T-helper 17 cell (primary cell): ENCODE data around the gene NEK8. TPM values are rescaled to one million over a fixed set of nuclear protein-coding genes. Genes with fewer than 3 reads are reported as not detected.

Experiments used
- ATAC-seq: fragments of 150-1000 bp; cut with Tn5 transposase; 2 replicates; pipeline ENCODE4 v1.10.0; 2021; ENCODE audit warnings: mild to moderate bottlenecking, moderate library complexity
- DNase-seq, 3 donors: peaks; one replicate each; pipeline versions ENCODE4 v3.0.0 to v3.0.0-alpha.2; 2020 to 2021
- H3K9me3 ChIP-seq: one replicate; pipeline ENCODE4 v1.7.0; 2013; ENCODE audit warnings: low read length, mild to moderate bottlenecking; ENCODE audit not compliant: control insufficient read depth, poor library complexity, severe bottlenecking
- H3K27ac Mint-ChIP-seq: one replicate; pipeline ENCODE4 v1.8.0; 2022; ENCODE audit warnings: mild to moderate bottlenecking, moderate library complexity, mixed read lengths
- H3K27me3 Mint-ChIP-seq: one replicate; pipeline ENCODE4 v1.8.0; 2022; ENCODE audit warnings: mixed read lengths
- H3K36me3 Mint-ChIP-seq: one replicate; pipeline ENCODE4 v1.8.0; 2022; ENCODE audit warnings: low read depth, mixed read lengths
- H3K4me1 Mint-ChIP-seq: one replicate; pipeline ENCODE4 v1.8.0; 2022; ENCODE audit warnings: mild to moderate bottlenecking, mixed read lengths
- H3K4me3 Mint-ChIP-seq: one replicate; pipeline ENCODE4 v1.8.0; 2022; ENCODE audit warnings: mild to moderate bottlenecking, moderate library complexity, mixed read lengths
- total RNA-seq, 4 donors: library from RNA in 2 of 4; stranded (reverse) in 2 of 4; gene quantifications; one replicate each; pipeline ENCODE4 v1.2.3 and lab custom pipeline; 2022 to 2026

Gene NEK8
- total RNA-seq, 2 donors from 2014 or later = 5.8 to 8.8 TPM

DNA sequence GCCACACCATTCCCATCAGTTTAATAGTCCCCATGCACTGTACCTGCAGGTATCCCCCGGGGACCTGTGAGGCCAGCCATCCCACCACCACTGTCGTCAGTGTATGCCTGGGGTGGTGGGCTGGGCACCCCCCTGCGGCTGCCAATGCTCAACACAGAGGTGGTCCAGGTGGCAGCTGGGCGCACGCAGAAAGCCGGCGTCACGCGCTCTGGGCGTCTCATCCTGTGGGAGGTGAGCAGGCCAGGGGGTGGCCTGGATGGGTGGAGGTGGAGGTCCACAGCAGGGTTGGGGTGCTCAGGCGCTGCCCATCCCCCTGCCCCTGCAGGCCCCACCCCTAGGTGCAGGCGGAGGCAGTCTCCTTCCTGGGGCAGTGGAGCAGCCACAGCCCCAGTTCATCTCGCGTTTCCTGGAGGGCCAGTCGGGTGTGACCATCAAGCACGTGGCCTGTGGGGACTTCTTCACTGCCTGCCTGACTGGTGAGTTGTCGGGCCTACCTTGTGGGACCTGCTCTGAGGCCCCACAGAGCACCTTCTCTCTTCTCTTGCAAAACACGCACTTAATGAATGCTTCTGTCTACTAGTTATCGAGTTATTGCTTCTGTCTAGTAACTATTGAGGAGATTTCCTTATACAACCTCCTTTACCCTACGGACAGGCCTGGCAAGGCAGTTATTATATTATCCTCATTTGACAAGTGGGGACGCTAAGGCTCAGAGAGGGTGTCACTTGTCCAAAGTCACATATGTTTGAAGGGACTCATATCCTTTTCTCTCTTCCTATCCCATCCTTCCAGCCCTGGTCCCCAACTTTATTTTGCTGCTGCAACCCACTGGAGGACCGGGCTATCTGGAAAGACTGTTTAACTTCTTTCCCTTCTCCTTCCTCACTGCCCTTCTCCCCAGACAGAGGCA is 9.4 kb downstream of the NEK8 start:
- Mint-ChIP-seq H3K36me3 (peaks cover 2% of the 10 kb centered on the region), H3K4me1 (peaks cover 16% of the 10 kb centered on the region), H3K4me3 (no peak overlapping the region), H3K27ac (peak overlapping the region; percentile 95), H3K27me3 (no peaks in the 10 kb centered on the region)
- no peaks in the 10 kb centered on the region for H3K9me3 ChIP-seq
- DNase-seq = no peak
- peak; percentile 22 for ATAC-seq

DNA sequence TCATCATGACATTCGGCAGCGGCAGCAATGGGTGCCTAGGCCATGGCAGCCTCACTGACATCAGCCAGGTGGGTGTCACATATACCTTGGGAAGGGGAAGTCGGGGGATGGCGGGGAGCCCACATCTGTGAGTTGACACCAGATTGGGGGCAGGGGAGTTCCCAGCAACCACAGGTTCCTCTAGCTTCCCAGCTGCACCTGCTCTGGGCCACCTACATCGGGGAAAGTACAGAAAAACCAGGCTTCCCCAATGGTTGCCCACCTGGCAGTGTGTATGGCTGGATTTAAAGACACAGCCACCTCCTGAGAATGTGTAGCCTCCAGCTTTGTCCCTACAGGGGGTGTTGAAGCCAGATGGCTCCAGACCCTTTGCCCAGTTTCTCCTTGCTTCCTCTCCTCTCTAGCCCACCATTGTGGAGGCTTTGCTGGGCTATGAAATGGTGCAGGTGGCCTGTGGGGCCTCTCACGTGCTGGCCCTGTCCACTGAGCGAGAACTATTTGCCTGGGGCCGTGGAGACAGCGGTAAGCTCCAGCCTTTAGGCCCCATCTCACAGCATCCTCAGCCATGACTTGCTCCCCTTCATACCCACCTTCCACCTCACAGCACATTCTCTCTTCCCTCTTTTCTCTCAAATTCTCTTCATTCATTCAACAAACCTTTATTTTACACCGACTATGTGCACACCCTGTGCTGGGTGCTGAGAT is 10.2 kb downstream of the NEK8 start:
- ATAC-seq (peak; percentile 93), DNase-seq (peak in 2 of 3 donors; percentile 56 to 61)
- no peaks in the 10 kb centered on the region for H3K9me3 ChIP-seq
- H3K4me1 Mint-ChIP-seq = peaks cover 16% of the 10 kb centered on the region
- H3K27ac Mint-ChIP-seq = peak overlapping the region; percentile 95
- peaks cover 2% of the 10 kb centered on the region for H3K36me3 Mint-ChIP-seq
- no peak overlapping the region for H3K4me3 Mint-ChIP-seq
- no peaks in the 10 kb centered on the region for H3K27me3 Mint-ChIP-seq

DNA sequence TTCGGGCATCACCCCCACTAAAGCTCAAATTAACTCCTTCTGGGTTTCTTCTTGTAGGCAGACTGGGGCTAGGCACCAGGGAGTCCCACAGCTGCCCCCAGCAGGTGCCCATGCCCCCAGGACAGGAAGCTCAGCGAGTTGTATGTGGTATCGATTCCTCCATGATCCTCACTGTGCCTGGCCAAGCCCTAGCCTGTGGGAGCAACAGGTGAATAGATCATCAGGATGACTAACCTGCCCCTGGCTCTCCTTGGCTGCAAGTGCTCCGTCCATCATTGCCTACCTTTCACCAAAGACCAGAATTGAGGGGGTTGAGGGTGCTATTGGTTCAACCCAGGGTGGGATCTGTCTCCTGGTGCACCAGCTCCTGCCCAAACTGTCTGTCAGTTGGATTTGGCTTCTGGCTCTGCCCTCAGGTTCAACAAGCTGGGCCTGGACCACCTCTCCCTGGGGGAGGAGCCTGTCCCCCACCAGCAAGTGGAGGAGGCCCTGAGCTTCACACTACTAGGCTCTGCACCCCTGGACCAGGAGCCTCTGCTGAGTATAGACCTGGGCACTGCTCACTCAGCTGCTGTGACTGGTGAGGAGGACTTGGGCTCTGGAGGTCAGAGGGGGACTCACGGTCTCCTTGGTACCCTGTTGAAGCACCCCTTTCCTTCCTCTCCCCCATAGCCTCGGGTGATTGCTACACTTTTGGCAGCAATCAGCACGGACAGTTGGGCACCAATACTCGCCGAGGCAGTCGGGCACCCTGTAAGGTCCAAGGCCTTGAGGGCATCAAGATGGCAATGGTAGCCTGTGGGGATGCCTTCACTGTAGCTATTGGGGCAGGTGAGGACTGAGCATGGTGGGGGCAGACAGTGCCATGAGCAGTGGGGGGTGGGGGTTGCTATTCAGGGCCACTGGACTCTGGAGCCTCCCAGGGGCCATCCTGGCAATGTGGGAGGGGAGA is 12.1 kb downstream of the NEK8 start:
- ATAC-seq (no peak), DNase-seq (no peak)
- H3K36me3 Mint-ChIP-seq = peaks cover 2% of the 10 kb centered on the region
- no peaks in the 10 kb centered on the region for H3K9me3 ChIP-seq
- H3K4me3 Mint-ChIP-seq = no peak overlapping the region
- no peaks in the 10 kb centered on the region for H3K27me3 Mint-ChIP-seq
- peaks cover 24% of the 10 kb centered on the region for H3K4me1 Mint-ChIP-seq
- no peak overlapping the region for H3K27ac Mint-ChIP-seq

DNA sequence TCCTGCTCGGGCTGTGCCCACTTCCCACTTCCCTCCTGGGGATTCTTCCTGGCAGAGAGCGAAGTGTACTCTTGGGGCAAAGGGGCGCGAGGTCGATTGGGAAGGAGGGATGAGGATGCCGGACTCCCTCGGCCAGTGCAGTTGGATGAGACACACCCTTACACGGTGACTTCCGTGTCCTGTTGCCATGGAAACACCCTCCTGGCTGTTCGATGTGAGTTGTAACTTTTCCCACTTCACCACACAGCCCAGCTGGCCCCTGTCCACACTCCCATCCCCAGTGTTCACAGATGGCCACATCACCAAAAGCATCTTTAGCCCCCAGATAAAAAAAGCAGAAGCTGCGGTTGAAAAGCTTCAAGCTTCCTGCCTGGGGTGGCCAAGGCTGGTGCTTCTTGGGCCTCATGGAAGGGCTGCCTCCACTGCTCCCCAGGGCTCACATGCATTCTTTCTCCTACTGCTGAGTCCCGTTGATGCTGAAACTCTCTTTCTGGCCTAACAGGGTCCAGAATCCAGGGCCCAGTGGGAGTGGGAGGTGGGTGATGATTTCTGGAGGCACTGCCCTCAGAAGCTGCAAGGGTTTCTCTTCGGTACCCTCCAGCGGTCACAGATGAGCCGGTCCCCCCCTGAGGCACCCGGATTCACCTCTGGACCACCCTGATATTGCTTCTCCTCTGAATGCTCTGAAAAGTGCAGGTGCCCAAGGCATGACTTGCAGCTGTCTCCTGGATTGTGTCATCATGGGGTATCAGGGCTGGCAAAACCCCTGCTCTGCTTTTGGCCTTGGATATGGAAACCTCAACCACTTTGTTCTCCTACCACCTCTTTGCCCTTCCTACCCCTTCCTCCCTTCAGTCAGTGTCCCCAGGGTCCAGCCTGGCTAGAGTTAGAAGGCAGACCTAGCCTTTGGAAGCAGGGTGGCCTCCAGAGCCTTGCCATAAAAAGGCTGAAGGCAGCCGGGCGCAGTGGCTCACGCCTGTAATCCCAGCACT is 13.1 kb downstream of the NEK8 start:
- DNase-seq (no peak), ATAC-seq (no peak)
- Mint-ChIP-seq H3K4me1 (peaks cover 24% of the 10 kb centered on the region), H3K27ac (peak overlapping the region; percentile 61), H3K4me3 (peak overlapping the region; percentile 5), H3K27me3 (no peaks in the 10 kb centered on the region), H3K36me3 (peaks cover 2% of the 10 kb centered on the region)
- H3K9me3 ChIP-seq = no peaks in the 10 kb centered on the region

DNA sequence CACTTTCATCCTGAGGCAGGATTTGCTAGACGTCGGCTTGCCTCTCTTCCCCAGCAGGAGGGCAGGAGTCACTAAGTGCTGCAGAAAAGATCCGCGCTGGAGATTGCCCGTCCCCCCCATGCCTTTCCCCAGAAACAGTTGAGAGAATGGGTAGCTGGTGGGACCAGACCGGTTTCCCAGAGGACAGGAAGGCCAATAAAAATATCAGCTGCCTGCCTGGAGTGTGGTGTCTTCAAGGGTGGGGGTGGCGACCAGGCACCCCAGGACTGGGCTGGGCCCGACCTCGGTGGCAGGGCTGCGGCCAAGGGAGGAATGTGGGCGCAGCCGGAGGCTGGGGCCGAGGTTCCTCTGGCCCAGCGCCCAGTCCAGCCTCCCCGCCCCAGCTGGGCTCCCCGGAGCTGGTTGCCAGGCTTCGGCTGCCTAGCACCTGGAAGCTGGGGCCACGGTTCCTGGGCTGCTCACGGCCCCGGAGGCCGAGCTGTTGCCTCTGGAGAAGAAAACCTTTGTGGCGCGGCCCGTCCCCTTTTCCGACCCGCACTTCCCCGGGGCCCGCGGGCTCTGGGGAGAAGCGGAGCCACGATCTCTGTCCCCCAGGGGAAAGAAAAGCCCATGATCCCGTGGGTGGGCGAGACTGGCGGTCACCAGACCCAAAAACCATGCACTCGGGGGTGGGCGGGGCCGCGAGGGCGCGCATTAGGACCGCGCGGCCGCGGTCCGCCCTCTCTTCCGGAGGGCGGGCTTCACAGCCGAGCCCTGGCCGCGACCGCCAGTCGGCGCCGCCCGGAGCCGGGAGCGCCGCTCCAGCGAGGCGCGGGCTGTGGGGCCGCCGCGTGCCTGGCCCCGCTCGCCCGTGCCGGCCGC is 14.9 kb downstream of the NEK8 start, which contains the start of gene TRAF4:
TRAF4 (plus strand) TSS at position 769 of the 861 bp plus-strand sequence. CDS start 102 bp downstream, outside the sequence.
- no peaks in the 10 kb centered on the region for H3K9me3 ChIP-seq
- DNase-seq = peak; percentile 60 to 80 (median 73)
- peaks cover 20% of the 10 kb centered on the region for H3K4me1 Mint-ChIP-seq
- H3K27ac Mint-ChIP-seq = peak within 1 kb of the TSS; percentile 86
- H3K4me3 Mint-ChIP-seq = peak within 1 kb of the TSS; percentile 89
- ATAC-seq = peak; percentile 88
- H3K36me3 Mint-ChIP-seq = peaks cover under 1% of the 10 kb centered on the region
- no peaks in the 10 kb centered on the region for H3K27me3 Mint-ChIP-seq

DNA sequence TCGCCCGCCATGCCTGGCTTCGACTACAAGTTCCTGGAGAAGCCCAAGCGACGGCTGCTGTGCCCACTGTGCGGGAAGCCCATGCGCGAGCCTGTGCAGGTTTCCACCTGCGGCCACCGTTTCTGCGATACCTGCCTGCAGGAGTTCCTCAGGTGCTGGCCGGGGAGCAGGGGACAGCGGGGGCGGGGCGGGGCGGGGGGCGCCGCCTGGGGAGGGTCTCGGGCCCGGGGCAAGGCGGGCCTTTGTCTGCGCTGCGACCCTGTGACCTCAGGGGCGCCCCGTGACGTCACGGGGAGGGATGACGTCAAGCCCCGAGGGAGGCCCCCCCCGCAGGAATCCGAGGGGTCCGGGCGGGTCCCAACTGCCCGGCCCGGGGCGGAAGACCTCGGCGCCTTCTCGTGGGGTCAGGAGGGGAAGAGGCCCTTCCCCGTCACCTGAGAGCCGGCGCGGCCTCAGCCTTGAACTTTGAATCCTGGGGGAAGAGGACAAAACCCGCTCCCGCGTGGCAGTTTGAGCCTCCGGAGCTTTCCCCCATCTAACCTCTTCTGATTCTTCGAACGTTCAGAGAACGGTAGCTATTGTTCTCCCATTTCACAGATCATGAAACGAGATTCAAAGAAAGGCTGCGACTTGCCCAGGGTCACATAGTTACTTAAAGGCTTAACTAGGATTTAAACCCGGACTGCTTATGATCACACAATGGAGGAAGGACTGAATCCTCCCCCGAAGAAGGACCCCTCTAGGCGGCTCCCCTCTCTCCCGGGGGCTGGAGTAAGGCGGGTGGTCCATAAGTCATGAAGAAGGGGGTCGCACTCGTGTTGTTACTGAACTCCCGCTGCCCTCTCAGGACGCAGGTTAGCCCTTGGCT is 15.8 kb downstream of the NEK8 start:
- Mint-ChIP-seq H3K27ac (peak overlapping the region; percentile 86), H3K36me3 (no peaks in the 10 kb centered on the region), H3K27me3 (no peaks in the 10 kb centered on the region), H3K4me3 (peak overlapping the region; percentile 89), H3K4me1 (peaks cover 13% of the 10 kb centered on the region)
- ATAC-seq = peak; percentile 53
- peak; percentile 44 to 56 (median 55) for DNase-seq
- no peaks in the 10 kb centered on the region for H3K9me3 ChIP-seq

DNA sequence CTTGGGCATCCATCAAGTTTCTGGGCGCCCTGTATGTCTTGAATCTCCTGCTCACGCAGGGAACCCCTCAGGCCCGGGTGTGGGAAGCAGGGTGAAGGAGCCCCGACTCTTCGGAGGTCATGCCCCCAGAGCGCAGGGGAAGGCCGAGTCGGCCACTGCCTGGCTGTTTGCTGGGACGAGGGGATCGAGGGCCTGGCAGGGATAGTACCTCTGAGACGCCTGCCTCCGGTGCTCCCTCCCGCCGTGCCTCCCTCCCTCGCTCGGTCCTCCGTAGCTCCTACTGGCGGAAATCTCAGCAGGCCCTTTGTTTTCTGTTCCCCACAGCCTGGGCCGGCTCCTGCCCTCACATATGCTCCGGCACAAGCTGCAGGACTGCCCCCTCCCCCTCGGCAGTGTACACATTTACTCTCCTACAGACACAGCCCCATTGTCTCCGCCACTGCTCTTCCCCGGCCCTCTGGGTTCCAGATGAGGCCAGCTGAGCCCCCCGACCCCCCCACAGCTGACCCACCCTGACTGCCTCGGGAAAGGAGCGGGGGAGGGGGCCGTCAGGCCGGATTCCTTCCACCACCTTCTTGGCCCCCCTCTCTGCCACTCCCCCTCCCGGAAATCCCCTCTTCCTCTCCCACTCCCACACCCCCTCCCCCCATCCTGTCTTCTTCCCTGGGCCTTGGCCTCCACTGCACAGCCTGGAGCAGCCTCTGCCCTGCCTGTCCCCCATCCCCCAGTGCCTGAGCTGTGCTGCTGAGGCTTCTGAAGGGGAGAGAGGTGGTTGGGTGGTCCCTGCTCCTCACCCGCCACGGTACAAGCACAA is 16.6 kb downstream of the NEK8 start:
- peaks cover 13% of the 10 kb centered on the region for H3K4me1 Mint-ChIP-seq
- ATAC-seq (peak; percentile 6), DNase-seq (no peak)
- H3K9me3 ChIP-seq = no peaks in the 10 kb centered on the region
- no peaks in the 10 kb centered on the region for H3K36me3 Mint-ChIP-seq
- peak overlapping the region; percentile 89 for H3K4me3 Mint-ChIP-seq
- H3K27ac Mint-ChIP-seq = peak overlapping the region; percentile 86
- H3K27me3 Mint-ChIP-seq = no peaks in the 10 kb centered on the region

DNA sequence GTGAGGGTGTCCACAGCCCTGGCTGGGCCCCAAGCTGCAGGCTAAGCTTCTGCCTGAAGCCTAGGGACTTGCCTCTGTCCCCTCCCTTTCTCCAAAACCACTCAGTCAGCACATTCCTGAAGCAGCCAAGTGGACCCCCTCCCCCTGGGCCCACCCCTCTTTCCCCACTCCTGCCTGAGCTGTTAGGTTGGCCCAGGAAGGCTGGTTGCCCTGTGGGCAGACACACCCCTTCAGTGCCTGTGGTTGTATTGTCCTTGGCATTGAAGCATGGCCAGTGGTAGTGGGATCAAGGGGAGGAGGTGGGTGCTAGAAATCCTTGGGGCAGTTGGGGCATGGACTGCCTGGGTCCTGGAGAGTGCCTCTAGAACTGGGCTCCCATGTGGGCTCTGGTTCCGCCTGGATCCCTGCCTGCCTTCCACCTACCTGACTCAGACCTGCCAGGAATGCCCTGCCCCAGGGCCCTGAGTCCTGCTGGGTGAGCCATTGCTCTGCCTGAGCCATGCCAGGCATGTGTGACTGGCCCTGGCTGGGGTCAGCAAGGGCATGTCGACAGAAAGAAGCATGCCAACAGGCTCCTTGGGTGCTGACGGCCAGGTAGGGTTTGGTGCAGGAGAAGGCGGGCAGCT is 17.3 kb downstream of the NEK8 start:
- H3K9me3 ChIP-seq = no peaks in the 10 kb centered on the region
- no peaks in the 10 kb centered on the region for H3K36me3 Mint-ChIP-seq
- no peaks in the 10 kb centered on the region for H3K27me3 Mint-ChIP-seq
- peak overlapping the region; percentile 89 for H3K4me3 Mint-ChIP-seq
- DNase-seq (no peak), ATAC-seq (no peak)
- H3K27ac Mint-ChIP-seq = peak overlapping the region; percentile 86
- peaks cover 13% of the 10 kb centered on the region for H3K4me1 Mint-ChIP-seq

DNA sequence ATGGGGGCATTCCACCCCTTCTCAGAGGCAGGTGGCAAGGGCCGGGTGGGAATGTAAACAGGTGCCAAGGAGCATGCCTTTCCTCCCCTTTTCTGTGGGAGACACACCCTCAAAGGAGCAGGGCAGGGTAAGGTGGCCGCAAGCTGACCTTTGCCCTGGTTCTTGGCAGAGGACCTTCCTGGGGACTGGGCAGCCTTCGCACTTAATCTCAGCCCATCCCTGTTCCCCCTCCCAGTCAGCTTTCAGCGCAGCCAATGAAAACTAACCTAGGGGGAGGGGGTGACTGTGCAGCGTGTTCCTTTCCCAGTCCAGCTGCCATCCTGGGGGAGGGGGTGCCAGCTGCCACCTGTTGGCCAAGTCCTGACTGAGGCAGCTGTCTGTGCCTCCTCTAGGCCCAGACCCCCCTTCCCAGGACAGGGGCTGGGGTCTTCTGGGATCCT is 18.0 kb downstream of the NEK8 start:
- H3K9me3 ChIP-seq = no peaks in the 10 kb centered on the region
- H3K27ac Mint-ChIP-seq = peak overlapping the region; percentile 86

More for the DNA sequence above, 18.0 kb downstream of the NEK8 start:
- ATAC-seq = no peak
- DNase-seq = no peak
- Mint-ChIP-seq H3K36me3 (no peaks in the 10 kb centered on the region), H3K4me1 (peaks cover 13% of the 10 kb centered on the region), H3K4me3 (peak overlapping the region; percentile 89), H3K27me3 (no peaks in the 10 kb centered on the region)
